Upper lobe of left lung (tissue), 4 donors: Measurements from ENCODE around the gene RAPH1.

Experiments
- EP300 ChIP-seq, 4 donors: sonication (generic); formaldehyde crosslinking; IDR thresholded peaks; one replicate each; pipeline ENCODE4 v1.5.1; 2017; ENCODE audit warnings: antibody characterized with exemption in 4 of 4, control low read depth in 2 of 4
- POLR2A ChIP-seq, 4 donors: fragments of 450-650 bp; IDR thresholded peaks; one replicate each; pipeline ENCODE4 v1.5.1; 2016 to 2017; ENCODE audit warnings: antibody characterized with exemption in 4 of 4, mild to moderate bottlenecking in 2 of 4

- TF ChIP-seq EP300 (IDR thresholded peaks at IDR 0.05): no peak
- no peak for TF ChIP-seq POLR2A (IDR thresholded peaks at IDR 0.05)
These were observed 84.5 kb downstream of the RAPH1 start for GRCh38 chr2:203450561-203450960.
